HepG2 (cell line): ENCODE data around the gene GGA1.

ENCODE experiments used
- AGO1 ChIP-seq: fragments of 200-400 bp; formaldehyde crosslinking; IDR thresholded peaks from 2 replicates; pipeline ENCODE4 v1.6.1; 2017; ENCODE audit warnings: mild to moderate bottlenecking, low read depth, low read length, moderate library complexity; ENCODE audit not compliant: poor library complexity, severe bottlenecking
- BRCA1 ChIP-seq: sonication (generic); formaldehyde crosslinking; IDR thresholded peaks from 2 replicates; pipeline ENCODE4 v1.4.0; 2020; ENCODE audit warnings: missing genetic modification reagents
- CBX5 ChIP-seq: sonication (generic); formaldehyde crosslinking; IDR thresholded peaks from 2 replicates; pipeline ENCODE4 v1.4.0; 2020; ENCODE audit warnings: missing genetic modification reagents, borderline replicate concordance
- MEIS2 ChIP-seq: sonication (generic); formaldehyde crosslinking; IDR thresholded peaks from 2 replicates; pipeline ENCODE4 v1.9.0; 2021; ENCODE audit warnings: mild to moderate bottlenecking, missing genetic modification reagents
- TAF1 ChIP-seq: sonication (generic); formaldehyde crosslinking; IDR thresholded peaks from 2 replicates; pipeline ENCODE4 v1.4.0; 2020; ENCODE audit warnings: missing genetic modification reagents
- ZFP37 ChIP-seq: sonication (generic); formaldehyde crosslinking; IDR thresholded peaks from 2 replicates; pipeline ENCODE4 v1.4.0; 2020; ENCODE audit warnings: missing genetic modification reagents, borderline replicate concordance
- ZNF24 ChIP-seq: fragments of 450-650 bp; IDR thresholded peaks from 2 replicates; pipeline ENCODE4 v1.6.1; 2017; ENCODE audit warnings: antibody characterized with exemption, mild to moderate bottlenecking
- ZNF292 ChIP-seq: sonication (generic); formaldehyde crosslinking; IDR thresholded peaks from 2 replicates; pipeline ENCODE4 v1.8.1; 2022; ENCODE audit warnings: mild to moderate bottlenecking, low read depth, missing genetic modification reagents, borderline replicate concordance
- ZNF530 ChIP-seq: sonication (generic); formaldehyde crosslinking; IDR thresholded peaks from 2 replicates; pipeline ENCODE4 v1.5.0; 2020; ENCODE audit warnings: low read depth, mild to moderate bottlenecking, missing genetic modification reagents
- TF ChIP-seq, protein P1 (sequence below): sonication (generic); formaldehyde crosslinking; conservative IDR thresholded peaks from 2 replicates; pipeline ENCODE4 v1.4.0; 2020; ENCODE audit warnings: missing genetic modification reagents

GRCh38 chr22:37677493-37677974, 68.9 kb downstream of the GGA1 start:
- TF ChIP-seq ZNF24, result no peak
- TF ChIP-seq MEIS2 (CRISPR knock-in tag), result no peak
- TF ChIP-seq CBX5 (CRISPR knock-in tag), result no peak
- TF ChIP-seq ZFP37 (CRISPR knock-in tag), result no peak
- TF ChIP-seq AGO1, result no peak
- TF ChIP-seq, protein P1, sequence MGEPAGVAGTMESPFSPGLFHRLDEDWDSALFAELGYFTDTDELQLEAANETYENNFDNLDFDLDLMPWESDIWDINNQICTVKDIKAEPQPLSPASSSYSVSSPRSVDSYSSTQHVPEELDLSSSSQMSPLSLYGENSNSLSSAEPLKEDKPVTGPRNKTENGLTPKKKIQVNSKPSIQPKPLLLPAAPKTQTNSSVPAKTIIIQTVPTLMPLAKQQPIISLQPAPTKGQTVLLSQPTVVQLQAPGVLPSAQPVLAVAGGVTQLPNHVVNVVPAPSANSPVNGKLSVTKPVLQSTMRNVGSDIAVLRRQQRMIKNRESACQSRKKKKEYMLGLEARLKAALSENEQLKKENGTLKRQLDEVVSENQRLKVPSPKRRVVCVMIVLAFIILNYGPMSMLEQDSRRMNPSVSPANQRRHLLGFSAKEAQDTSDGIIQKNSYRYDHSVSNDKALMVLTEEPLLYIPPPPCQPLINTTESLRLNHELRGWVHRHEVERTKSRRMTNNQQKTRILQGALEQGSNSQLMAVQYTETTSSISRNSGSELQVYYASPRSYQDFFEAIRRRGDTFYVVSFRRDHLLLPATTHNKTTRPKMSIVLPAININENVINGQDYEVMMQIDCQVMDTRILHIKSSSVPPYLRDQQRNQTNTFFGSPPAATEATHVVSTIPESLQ, result no peak
- TF ChIP-seq ZNF292 (CRISPR knock-in tag), result no peak
- no peak for TF ChIP-seq BRCA1 (CRISPR knock-in tag)
- no peak for TF ChIP-seq TAF1
- no peak for TF ChIP-seq ZNF530
